ENCODE measurements around the gene S1PR4.
"Not testable (repeated sequence)": the region's sequence is repeated elsewhere in the genome, so short reads cannot be mapped to it uniquely, and the experiment has no call there.

Gene S1PR4

DNA sequence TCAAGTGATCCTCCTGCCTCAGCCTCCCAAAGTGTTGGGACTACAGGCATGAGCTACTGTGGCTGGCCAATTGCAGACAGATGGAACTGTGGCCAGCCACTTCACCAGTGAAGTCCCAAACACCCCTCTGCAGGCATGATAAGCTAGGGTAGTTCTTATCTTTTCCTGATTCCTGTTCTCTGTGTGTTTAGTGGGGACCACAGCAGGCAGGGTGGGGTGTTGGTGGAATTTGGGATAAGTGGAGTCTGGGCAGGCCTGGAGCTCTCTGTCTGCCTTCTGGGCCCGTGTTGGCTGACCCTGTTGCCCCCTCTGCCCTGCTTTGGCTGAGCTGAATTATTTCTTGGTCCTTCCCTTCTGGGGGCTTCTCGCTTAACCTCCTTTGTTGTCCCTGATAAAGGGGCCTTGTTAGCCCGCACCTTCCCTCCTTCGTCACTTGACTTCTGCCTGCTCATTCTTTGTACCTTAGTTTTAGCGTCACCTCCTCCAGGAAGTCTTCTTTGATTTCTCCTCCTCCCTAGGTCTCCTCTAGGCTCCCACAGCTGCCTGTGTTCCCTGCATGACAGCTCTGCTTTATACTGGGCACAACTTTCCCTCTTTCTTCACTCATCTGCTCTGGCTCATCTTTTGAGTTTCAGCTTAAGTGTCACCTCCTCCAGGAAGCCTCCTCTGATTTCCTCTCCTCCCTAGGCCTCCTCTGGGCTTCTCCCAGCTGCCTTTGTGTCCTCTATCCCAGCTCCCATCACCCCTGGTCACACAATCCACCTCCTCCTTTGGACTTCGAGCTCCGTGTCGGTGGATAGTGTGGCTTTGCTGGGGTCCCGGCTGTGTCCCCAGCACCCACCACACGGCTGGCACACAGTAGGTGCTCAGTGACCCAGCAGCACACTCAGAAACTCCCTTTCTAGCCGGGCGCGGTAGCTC, 5.4 kb downstream of the S1PR4 start:
- no peak for DNase-seq

DNA sequence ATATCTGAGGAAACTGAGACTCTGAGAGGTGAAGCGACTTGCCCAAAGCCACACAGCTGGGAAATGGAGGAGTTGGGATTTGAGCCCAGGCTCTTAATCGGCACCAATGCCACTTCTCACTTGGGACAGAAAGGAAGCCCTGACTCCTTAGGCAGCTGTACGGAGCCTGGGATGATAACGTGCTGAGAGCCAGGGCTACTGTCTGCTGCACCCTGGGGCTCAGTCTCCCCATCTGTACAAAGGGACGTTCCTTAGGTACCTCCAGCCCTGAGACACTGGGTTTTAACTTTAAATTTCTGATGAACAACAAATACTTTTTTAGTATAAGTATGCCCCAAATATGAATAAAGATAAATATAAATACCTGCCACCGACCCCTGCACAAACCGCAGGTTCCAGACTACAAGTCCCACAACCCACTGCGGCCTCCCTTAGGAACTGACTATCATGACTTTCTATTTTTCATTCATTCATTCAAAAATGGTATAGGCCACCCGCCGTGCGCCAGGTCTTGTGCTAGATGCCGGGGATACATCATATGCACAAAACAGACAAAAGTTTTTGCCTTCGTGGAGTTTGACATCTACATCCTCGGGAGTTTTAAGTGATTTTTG, 6.4 kb downstream of the S1PR4 start:
- peak; percentile 55 for DNase-seq

GRCh38 chr19:3185461-3186159, 7.0 kb downstream of the S1PR4 start, which contains the start of gene NCLN:
TSS of gene NCLN (plus strand) at chr19:3185930. CDS start at chr19:3186031, 101 bp downstream.
- DNase-seq = peak; percentile 82

DNA sequence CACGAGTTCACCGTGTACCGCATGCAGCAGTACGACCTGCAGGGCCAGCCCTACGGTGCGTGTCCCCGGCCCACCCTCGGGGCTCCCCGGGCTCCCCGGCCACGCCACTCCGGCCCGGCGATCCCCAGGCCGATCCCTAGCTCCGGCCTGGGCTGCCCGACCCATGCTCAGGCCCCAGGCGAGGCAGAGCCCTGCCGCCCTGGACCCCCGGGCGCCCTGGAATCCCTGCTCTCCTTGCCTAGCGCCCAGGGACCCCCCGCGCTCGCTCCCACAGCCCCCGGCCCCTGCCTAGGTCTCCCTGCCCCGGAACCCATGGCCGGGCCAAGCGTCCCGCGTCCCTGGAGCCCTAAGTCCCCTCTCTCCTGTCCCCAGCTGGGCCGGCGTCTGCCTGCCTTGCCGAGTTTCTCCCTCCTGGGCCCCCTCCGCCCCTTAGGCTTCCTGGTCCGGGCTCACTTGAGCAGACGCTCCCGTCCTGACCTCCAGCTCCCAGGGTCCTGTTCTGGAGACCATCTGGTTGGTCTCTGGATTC, 7.7 kb downstream of the S1PR4 start:
- no peak for DNase-seq

DNA sequence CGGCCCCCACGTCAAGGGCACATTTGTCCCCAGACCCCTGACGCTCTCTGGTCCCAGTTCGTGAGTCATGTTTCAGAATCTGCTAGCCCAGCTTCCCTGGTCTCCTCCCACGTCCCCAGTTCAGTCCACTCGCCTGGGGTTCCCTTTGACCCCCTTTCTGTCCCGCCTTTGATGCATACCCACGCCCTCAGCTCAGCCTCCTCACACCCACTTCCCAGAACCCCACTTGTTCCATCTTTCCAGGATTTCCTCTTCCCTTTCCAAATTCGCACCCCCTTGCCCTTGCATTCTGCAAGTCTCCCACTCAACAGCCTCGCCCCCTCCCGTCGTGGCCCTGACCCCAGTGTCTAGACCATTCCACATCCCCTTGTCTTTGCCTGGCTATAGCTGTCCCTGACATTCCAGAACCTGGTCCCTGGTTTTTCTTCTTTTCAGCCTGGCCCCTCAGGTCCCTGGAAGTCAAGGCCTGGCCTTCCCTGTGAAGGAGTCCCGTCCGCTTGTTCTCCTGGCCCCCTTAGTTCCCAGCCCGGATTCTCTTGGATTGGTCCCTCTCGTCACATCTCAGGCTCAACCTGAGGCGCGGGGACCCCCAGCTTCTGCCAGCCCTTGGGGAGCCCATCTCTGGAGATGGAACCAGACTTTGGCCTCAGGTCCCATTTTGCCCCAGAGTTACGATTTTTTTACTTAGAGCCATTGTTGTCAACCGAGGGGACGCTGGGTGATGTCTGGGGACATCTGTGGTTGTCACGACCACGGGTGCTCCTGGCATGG, 8.5 kb downstream of the S1PR4 start:
- no peak for DNase-seq

GRCh38 chr19:3187662-3188511, 9.3 kb downstream of the S1PR4 start:
- no peak for DNase-seq

GRCh38 chr19:3188627-3189596, 10.3 kb downstream of the S1PR4 start:
- DNase-seq = no peak

DNA sequence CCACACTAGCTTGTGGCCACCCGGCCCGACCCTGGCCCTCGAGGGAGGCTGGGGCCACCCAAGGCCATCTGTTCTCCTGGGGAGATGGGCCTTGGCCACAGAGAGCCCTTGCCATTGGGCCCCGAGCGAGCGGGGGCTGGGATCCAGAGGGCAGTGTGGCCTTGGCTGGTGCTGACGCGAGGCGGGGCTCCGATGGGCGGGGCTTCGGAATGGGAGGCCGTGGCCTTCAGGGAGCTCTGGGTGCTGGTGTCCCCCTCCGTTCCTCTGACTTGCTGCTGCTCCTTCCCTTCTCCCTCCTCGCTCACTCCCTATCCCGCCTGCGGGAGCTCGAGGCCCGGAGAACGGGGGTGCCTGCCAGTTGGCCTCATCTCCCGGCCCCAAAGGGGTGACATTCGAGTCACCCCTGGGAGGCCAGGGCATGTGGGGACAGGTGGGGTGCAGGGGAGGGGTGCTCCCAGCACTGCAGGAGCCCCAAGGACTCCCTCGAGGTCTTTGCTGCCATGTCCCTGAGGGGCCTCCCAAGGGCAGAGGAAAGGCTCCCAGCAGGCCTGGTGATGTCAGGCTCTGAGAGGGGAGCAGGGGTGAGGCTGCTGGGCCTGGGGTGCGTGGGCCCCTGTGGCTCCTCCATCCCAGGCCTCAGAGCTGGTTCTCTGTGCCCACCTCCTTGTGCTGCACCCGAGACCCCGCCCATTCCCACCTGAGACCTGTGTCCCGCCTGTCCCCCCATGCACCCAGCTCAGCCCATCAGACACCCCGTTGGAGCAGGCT, 11.3 kb downstream of the S1PR4 start:
- no peak for DNase-seq

- no peak for DNase-seq
Observed at GRCh38 chr19:3190470-3190770, 11.9 kb downstream of the S1PR4 start.

GRCh38 chr19:3190921-3191805, 12.6 kb downstream of the S1PR4 start:
- DNase-seq = no peak

DNA sequence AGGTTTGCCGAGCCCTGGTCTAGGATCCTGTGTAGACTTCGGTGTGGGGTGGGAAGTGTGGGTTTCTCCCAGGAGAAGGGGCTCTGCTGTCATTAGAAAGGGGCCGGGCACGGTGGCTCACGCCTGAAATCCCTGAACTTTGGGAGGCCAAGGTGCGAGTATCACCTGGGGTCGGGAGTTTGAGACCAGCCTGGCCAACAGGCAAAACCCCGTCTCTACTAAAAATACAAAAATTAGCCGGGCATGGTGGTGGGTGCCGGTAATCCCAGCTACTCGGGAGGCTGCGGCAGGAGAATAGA, 13.2 kb downstream of the S1PR4 start:
- DNase-seq = not testable (repeated sequence)

GRCh38 chr19:3192228-3192635, 13.7 kb downstream of the S1PR4 start:
- no peak for DNase-seq

DNA sequence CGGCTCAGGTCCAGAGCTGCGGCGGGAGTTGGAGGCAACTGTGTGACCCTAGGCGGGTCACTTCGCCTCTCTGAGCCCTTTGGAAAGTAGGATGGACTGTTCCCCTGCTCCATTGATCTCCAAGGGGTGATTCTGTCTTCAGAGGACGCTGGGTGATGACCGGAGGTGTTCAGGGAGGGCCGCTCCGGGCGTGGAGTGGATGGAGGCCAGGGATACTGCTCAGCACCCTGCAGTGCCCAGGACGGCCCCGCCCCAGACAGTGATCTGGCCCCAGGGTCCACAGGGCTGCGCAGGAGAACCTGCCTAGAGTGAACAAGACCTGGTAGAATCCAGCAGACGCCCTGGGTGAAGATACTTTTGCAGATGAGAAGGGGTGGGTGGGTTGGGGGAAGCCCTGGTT, 14.1 kb downstream of the S1PR4 start:
- no peak for DNase-seq

- DNase-seq = no peak
Observed at GRCh38 chr19:3193256-3194105, 14.9 kb downstream of the S1PR4 start.

- no peak for DNase-seq
Observed at GRCh38 chr19:3194106-3195087, 15.8 kb downstream of the S1PR4 start.

GRCh38 chr19:3196064-3196932, 17.7 kb downstream of the S1PR4 start:
- no peak for DNase-seq

Measured in NCI-H748 treated with DMSO at 0.1 percent for 48 hours (cell line).